Myocyte (in vitro differentiated cells): Measurements from ENCODE around the gene MYLK3. TPM values are rescaled to one million over a fixed set of nuclear protein-coding genes. Genes with fewer than 3 reads are reported as not detected.

Experiments
- DNase-seq: peaks from one replicate; pipeline ENCODE4 v3.0.0-alpha.2; 2012; ENCODE audit warnings: low read depth
- total RNA-seq: library from RNA; depleted of rRNA; stranded (reverse); fragments of >200 nt; gene quantifications from 2 replicates; pipeline ENCODE4 v1.2.3, GENCODE V29; 2014

The MYLK3 gene
- total RNA-seq, 1 donor from 2014 or later: 0.51 TPM

- no peak for DNase-seq
Observed at GRCh38 chr16:46759309-46759708, 11.2 kb upstream of the MYLK3 start.

DNA sequence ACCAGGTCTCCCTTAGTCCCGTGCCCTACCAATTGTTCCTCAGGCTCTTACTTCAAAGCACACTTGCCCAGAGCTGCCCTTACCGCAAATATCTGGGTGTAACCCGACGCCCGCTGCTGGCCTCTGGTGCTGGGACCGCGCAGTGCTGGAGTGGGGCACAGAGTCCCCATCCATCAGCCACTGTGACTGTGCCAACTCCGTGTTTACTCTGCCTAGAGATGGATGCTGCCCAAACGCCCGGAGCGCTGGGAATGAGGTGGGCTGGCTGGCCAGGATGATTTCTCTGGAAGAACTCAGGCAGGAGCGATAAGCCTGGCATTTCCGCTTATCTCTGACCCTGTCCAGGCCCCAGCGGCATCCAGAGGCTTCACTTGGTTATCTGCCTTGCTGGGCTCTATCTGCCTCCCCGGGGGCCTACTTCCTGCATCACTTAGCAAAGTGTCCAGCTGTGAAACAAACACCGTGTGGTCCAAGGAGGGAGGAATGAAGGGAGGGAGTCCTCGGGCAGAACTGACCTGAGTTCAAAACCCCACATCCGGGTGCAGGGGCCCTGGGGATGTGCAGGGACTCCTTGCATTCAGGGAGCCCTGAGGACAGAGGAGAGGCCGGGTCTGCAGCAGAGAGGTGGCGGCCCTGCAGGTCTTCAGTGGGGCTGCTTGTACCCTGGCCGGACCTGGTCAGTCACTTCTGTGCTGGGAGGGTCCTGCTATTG, 9.4 kb upstream of the MYLK3 start:
- DNase-seq: peak; percentile 92

DNA sequence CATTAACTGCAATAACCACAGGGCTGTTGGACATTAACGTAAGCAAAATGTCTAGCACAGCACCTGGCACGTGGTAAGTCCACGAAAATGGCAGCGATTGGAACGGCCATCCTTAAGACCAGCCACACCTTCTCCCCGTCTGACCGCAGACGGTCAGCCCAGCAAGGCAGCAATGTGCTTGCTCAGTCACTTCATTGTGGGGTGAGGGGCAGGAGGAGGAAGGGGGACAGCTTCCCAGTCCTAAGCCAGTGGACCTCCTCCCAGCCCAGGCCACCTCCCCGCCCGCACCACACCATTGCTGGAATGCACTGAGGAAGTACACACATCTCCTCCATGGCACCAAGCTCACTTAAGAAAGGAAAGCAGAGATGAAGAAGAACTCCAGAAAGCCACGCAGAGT, 8.6 kb upstream of the MYLK3 start:
- DNase-seq: peak; percentile 29

GRCh38 chr16:46753015-46753414, 4.9 kb upstream of the MYLK3 start:
- DNase-seq: no peak

DNA sequence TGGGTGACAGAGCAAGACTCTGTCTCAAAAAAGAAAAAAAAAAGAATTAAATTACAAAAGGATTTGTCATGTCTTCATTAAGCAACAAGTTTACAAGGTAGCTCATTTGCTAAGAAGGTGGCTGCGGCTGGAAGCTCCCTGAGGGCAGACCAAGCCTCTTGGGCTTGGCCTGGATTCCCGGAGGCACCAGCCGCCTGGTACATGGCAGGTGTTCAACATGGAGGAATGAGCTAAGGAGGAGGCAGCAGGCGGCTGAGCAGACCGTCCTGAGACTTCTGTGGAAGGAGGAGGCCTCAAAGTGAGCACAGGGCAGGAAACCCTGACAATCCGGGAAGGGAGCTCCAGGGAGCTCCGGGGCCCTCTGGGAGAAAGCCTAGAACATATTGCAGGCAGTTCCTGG, 3.2 kb upstream of the MYLK3 start:
- no peak for DNase-seq

- peak; percentile 75 for DNase-seq
Observed at GRCh38 chr16:46748775-46749705, 896 bp upstream of the MYLK3 start.

GRCh38 chr16:46746821-46747776, 1.0 kb downstream of the MYLK3 start:
- peak; percentile 81 for DNase-seq

DNA sequence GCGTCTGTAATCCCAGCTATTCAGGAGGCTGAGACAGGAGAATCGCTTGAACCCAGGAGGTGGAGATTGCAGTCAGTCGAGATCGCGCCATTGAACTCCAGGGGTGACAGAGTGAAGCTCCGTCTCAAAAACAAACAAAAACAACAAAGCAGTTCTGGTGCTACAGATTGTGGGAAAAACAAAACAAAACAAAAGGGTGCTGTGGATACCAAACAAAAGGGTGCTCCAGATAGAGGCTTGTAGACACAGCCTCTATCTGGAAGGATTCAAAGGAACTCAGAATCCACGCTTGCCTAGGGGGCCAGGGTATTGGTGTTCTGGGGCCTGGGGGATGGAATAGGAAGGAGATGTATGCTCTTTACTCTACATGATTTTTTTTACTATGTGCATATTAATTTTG, 2.5 kb downstream of the MYLK3 start:
- DNase-seq: no peak

- DNase-seq: peak; percentile 34
Observed at GRCh38 chr16:46743232-46743719, 4.9 kb downstream of the MYLK3 start.

GRCh38 chr16:46739934-46740333, 8.2 kb downstream of the MYLK3 start:
- DNase-seq: no peak

- no peak for DNase-seq
Observed at GRCh38 chr16:46737621-46738214, 10.4 kb downstream of the MYLK3 start.

DNA sequence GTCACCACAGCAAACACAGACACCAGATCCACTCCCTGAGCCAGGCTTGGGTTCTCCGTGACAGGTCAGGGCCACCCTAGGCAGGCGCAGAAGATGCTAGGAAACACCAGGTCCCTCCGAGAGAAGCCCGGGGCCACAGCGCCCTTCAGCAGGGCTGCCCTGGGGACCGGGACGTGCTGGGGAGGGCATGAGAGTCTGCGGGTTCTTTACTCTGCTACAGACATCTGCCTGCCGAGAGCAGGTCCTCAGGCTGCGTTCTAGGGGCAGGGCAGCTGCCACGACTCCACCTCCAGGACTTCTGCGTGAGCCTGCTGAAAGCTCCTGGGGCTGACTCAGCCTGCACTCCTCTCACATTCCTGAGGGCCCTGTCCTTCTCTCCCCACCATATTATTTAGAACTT, 11.4 kb downstream of the MYLK3 start:
- DNase-seq: no peak

- no peak for DNase-seq
Observed at GRCh38 chr16:46733319-46733830, 14.8 kb downstream of the MYLK3 start.

DNA sequence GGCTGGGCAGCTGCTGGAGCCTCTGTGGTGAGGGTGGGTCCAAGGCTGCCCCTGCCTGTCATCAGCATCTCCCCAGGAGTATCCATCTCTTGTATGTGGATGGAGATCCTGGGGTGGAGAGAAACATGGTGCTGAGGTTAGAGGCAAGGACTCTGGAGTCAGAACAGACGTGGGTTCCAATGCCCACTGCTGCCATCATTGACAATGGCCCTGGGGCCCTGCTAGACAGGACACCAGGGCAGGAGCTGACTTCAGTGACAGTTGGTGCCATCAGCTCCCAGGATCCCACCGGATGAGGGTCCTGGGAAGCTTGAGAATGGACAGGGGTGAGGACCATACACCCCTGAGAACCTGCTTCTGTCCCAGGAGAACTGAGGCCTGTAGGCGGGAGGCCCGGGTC, 15.6 kb downstream of the MYLK3 start:
- DNase-seq: no peak

DNA sequence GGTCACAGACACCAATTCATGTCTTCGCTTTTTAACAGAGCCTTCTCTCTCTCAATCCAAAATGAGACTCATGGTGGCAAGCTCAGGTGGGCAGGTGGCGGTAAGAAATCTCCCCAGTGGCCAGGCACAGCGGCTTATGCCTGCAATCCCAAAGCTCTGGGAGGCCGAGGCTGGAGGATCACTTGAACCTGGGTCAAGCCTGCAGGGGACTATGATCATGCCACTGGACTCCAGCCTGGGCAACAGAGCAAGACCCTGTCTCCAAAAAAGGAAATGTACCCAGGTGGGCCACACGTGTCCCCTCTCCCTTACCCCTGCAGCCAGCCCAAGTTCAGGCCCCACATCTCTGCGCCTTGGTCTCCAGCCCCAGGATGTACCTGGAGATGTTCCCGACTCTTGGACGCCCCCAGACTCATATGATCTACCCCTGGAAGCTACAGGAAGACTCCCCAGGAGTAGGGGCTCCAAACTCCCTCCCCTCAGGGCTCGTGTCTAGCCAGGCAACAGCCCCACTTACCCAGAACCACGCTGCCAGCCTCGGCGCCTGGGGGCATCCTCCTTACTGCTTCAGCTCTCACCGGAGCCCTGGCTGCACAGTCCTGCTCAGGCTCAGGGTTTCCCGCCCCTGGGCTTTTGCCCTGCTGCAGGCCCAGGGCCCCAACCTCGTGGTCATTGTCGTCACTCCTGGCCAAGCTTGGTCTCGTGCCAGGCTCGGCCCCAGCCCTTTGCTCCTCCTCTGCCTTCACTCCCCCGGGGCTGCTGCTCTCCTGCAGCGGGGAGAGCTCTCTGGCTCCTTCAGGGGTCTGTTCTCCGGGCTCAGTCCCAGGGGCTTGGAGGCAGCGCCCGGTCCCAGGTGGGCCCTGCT, 16.2 kb downstream of the MYLK3 start:
- DNase-seq: no peak

GRCh38 chr16:46730801-46731690, 17.1 kb downstream of the MYLK3 start:
- no peak for DNase-seq

GRCh38 chr16:46730126-46730525, 18.0 kb downstream of the MYLK3 start:
- DNase-seq: no peak

- DNase-seq: no peak
Observed at GRCh38 chr16:46729326-46729995, 18.7 kb downstream of the MYLK3 start.
